Neural progenitor cell (in vitro differentiated cells): ENCODE data around the gene INSC.

ENCODE experiments used
- CTCF ChIP-seq: fragments of 200-600 bp; sonication (generic); IDR thresholded peaks from 2 replicates; pipeline ENCODE4 v1.5.1; 2017; ENCODE audit warnings: antibody characterized with exemption, mild to moderate bottlenecking
- EZH2 ChIP-seq: fragments of 200-600 bp; sonication (generic); IDR thresholded peaks from 2 replicates; pipeline ENCODE4 v1.6.1; 2017; ENCODE audit warnings: antibody characterized with exemption, mild to moderate bottlenecking, moderate library complexity

DNA sequence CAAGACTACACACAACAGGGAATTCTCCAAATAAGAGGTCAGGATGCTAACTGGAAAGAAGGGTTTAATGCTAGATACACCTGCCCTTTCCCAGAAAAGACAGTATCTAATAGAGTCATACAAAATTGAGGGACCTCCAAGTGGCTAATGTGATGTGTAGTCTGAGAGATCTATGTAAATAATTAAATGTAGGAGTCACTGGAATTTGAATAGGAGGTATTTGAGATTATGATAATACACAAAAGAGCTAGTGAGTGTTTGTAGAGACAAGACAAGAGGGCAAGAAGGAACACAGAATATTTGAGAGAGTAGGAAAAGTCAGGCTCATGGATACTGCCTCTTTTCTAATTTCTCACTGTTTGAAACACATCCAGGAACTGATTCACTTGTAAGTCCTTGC, 15.5 kb upstream of the INSC start:
- no peak for TF ChIP-seq CTCF
- TF ChIP-seq EZH2 = no peak
